ENCODE results near the gene ZFYVE27. TPM values are rescaled to one million over a fixed set of nuclear protein-coding genes. Genes with fewer than 3 reads are reported as not detected.
"Not testable (repeated sequence)": the region's sequence is repeated elsewhere in the genome, so short reads cannot be mapped to it uniquely, and the experiment has no call there.

Gene ZFYVE27, protein sequence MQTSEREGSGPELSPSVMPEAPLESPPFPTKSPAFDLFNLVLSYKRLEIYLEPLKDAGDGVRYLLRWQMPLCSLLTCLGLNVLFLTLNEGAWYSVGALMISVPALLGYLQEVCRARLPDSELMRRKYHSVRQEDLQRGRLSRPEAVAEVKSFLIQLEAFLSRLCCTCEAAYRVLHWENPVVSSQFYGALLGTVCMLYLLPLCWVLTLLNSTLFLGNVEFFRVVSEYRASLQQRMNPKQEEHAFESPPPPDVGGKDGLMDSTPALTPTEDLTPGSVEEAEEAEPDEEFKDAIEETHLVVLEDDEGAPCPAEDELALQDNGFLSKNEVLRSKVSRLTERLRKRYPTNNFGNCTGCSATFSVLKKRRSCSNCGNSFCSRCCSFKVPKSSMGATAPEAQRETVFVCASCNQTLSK
- 10 to 100 TPM; 20.2 to 22.6 TPM for total RNA-seq

DNA sequence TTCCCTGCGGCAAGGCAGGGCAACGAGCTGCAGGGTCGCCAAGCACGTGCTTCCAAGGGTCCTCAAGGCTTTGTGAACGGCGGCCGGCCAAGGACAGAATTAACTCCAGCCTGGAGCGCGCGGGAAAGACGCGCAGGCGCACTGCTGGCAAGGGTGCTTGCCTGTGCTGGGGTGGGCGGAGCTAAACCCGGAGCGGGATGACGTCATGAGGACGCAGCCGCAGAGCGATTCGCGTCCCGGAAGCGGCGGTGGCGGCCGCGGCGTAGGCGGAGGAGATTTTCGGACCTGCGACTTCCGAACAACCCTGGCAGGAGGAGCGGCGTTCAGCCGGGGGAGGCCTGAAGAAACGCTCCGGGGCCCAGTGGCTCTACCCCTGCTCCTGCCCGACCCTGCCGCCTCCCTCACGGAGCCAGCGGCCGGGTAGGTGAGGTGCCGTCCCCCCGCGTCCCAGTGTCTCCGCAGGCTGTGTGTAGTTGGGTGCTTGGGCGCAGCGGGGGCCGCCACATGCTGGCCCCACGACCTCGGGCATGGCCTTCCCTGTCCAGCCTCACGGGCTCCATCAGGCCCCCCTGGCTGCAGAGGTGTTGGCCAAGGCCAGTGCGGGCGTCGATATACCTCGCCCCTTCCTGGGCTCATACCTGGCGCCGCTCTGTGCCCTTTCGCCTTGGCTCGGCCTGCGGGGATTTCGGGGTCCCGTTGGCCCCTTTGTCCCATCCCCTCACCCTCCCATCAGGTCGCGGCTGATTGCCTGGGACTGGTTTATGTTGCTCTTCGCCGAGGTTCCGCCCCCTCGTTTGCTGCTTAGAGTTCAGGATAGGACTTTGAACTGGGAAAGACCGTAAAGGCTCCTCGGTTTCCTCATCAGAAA lies at the start of gene ZFYVE27:
Gene ZFYVE27 (plus strand): TSS at position 227 of the 868 bp plus-strand sequence. CDS start 1,350 bp downstream, outside the sequence.
- ATAC-seq = peak; percentile 90
- ChIA-PET POLR2A (interaction anchor here (1.2 to 1.5 kb wide), 2 partner anchors 23 to 50 kb away, joined by 6 to 8 read pairs; partner anchors contain the start of genes AVPI1 and MARVELD1), CTCF (interaction anchor here (0.7 to 17.4 kb wide), 12 partner anchors 8 to 325 kb away, joined by 3 to 384 read pairs (median 4); partner anchors contain the start of genes AVPI1 and MARVELD1)
- Mint-ChIP-seq H3K27ac (peak within 1 kb of the TSS; percentile 93), H3K27me3 (no peaks in the 10 kb centered on the region), H3K4me1 (peaks cover 45% of the 10 kb centered on the region), H3K36me3 (ENCODE audit: low read depth) (peaks cover 28% of the 10 kb centered on the region), H3K9me3 (ENCODE audit: low read depth) (no peaks in the 10 kb centered on the region), H3K4me3 (peak within 1 kb of the TSS; percentile 88)
- DNase-seq = peak; percentile 98
- intact Hi-C loops (cut with DNase I, micrococcal nuclease) = loop anchor here (1.0 to 5.0 kb wide), 11 partner anchors 23 to 905 kb away; partner anchors contain the start of genes AVPI1 (in 2 of the 2), FRAT2 (in 1 of the 2), LCOR (in 1 of the 2) and MMS19 (in 1 of the 2)

DNA sequence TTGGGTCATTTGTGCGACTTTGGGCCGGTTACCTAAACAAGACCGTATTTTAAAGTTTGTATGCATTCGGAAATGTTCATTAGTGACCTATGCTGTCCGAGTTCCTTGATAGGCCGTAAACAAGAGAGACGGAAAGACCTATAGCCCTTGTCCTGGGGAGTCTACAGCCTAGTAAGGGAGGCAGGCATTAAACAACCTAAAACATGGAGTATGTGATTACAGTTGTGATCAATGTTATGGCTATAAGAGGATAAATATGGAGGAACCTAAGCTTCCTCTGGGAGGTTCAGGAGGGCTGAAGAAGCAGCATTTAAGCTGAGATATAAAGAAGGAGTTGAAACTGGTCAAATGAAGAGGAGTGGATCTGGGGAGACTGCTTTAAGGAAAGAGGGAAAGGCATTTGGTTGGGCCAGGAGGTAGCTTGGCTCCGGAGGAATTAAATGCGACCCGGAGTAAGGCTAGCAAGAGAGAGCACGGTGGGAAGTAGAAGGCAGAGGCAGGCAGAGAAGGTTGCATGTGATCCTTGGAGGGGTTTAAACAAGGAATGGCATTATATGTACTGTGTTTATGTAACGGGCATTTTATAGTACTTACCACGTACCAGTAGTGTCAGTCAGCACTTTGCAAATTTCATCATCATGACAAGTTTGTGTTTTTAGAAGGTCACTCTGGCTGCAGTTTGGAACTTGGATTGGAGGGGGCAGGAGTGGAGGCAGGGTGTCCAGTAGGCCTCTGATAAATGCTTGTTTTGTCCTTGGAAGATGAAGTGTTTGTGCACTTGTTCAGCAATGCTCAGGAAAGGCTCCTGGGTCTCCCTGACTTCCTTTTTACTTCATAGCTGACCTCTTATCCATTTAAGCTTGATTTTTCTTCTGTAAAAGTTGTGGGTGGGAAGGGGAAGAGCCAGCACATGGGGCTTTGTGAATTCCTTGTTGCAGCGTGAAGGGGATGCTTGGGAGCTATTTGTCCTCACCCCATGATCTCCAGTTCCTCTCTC lies 48.8 kb upstream of the ZFYVE27 start:
- no peak for ATAC-seq
- no peak for DNase-seq
- H3K4me1 Mint-ChIP-seq = peaks cover 17% of the 10 kb centered on the region
- no peaks in the 10 kb centered on the region for H3K27me3 Mint-ChIP-seq
- H3K36me3 Mint-ChIP-seq (ENCODE audit: low read depth) = no peaks in the 10 kb centered on the region
- H3K27ac Mint-ChIP-seq = peak overlapping the region; percentile 11
- intact Hi-C loops (cut with DNase I, micrococcal nuclease) = loop anchor here (1.0 to 5.0 kb wide), 9 partner anchors 26 to 449 kb away; partner anchors contain the start of genes MMS19 (in 2 of the 2), PI4K2A (in 2 of the 2), UBTD1 (in 2 of the 2) and ZFYVE27 (in 2 of the 2)
- peak overlapping the region; percentile 76 for H3K4me3 Mint-ChIP-seq
- POLR2A ChIA-PET = interaction anchor here (1.3 to 1.4 kb wide), 2 partner anchors 14 to 49 kb away, joined by 7 to 8 read pairs; partner anchors contain the start of gene ZFYVE27
- no peaks in the 10 kb centered on the region for H3K9me3 Mint-ChIP-seq (ENCODE audit: low read depth)
- CTCF ChIA-PET = interaction anchor here (0.6 to 4.4 kb wide), 15 partner anchors 9 to 146 kb away, joined by 3 to 28 read pairs (median 7); partner anchors contain the start of gene ZFYVE27

DNA sequence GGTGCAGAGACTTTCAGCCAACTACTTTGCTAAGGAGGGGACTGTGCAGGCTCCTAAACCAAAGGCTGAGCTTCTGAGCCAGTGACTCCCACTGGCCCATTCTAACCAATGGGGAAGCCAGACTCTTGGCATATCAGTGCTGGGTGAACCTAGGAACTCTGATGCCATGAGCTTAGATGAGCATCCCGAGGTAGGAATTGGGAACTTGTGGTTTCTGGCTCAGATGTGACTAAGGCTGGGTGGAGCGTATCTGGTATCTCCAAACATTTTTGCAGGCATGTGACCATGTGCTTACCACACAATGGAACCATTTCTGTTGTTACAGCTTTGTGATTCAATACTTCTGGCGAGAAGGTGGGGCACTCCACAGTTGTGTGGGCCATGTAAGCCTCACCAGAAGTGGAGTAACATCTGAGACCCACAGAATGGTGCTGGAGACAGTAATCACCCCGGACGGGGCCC lies 47.3 kb upstream of the ZFYVE27 start:
- intact Hi-C loops (cut with DNase I, micrococcal nuclease) = loop anchor here in 1 of 2 experiments (5.0 kb wide), 1 partner anchor 448 kb away; no protein-coding TSS in a partner anchor
- no peaks in the 10 kb centered on the region for H3K27me3 Mint-ChIP-seq

DNA sequence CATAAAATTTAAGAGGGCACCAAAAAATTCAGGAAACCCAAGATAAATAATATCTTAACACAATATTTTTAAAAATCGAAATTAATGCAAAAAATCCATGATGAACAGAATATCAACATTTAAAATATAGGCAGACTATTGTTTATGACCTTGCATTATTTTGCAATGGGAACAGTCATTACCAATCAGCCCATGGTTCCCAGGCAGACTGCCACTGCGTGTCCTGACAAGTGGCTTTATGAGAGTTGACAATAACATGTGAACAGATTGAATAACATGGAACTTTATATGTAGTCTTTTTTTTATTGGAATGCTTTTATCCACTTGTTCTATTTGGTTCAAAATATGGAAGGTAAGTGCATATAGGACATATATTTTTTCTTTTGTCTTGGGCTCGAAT lies 46.8 kb upstream of the ZFYVE27 start:
- CTCF ChIA-PET = interaction anchor here (4.4 kb wide), 1 partner anchor 12 kb away, joined by 23 read pairs; no protein-coding TSS in a partner anchor
- ATAC-seq (no peak), DNase-seq (no peak)
- peaks cover 14% of the 10 kb centered on the region for H3K4me1 Mint-ChIP-seq
- no peak overlapping the region for H3K27ac Mint-ChIP-seq
- H3K36me3 Mint-ChIP-seq (ENCODE audit: low read depth) = no peaks in the 10 kb centered on the region
- H3K9me3 Mint-ChIP-seq (ENCODE audit: low read depth) = no peaks in the 10 kb centered on the region
- H3K4me3 Mint-ChIP-seq = no peak overlapping the region
- intact Hi-C loops (cut with DNase I, micrococcal nuclease) = no loop called here
- POLR2A ChIA-PET = no interaction called here
- H3K27me3 Mint-ChIP-seq = no peaks in the 10 kb centered on the region

More for the DNA sequence above, 47.3 kb upstream of the ZFYVE27 start:
- Mint-ChIP-seq H3K4me1 (peaks cover 17% of the 10 kb centered on the region), H3K36me3 (ENCODE audit: low read depth) (no peaks in the 10 kb centered on the region), H3K27ac (no peak overlapping the region), H3K9me3 (ENCODE audit: low read depth) (no peaks in the 10 kb centered on the region), H3K4me3 (no peak overlapping the region)
- no peak for ATAC-seq
- DNase-seq = no peak
- ChIA-PET CTCF (interaction anchor here (1.0 to 4.4 kb wide), 3 partner anchors 12 to 20 kb away, joined by 4 to 23 read pairs (median 9); no protein-coding TSS in a partner anchor), POLR2A (no interaction called here)

DNA sequence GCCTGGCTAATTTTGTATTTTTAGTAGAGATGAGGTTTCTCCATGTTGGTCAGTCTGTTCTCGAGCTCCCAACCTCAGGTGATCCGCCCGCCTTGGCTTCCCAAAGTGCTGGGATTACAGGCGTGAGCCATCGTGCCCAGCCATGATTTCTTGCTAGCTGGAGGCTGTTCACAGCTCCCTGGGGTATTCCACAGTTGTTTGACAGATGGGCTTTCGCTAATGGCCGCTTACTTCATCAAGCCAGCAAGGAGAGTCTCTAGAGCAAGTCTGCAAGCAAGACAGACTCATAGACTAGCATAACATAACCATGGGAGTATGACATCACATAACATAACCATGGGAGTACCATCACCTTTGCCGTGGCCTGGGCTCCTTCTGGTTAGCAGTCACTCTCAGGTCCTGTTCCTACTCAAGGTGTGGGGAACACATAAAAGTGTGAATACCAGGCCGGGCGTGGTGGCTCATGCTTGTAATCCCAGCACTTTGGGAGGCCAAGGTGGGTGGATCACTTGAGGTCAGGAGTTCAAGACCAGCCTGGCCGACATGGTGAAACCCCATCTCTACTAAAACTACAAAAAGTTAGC lies 38.8 kb upstream of the ZFYVE27 start:
- H3K27ac Mint-ChIP-seq; intact Hi-C loops (cut with DNase I, micrococcal nuclease); H3K4me1 Mint-ChIP-seq; ATAC-seq; H3K9me3 Mint-ChIP-seq (ENCODE audit: low read depth); DNase-seq; POLR2A ChIA-PET; H3K36me3 Mint-ChIP-seq (ENCODE audit: low read depth); H3K4me3 Mint-ChIP-seq; H3K27me3 Mint-ChIP-seq: not testable (repeated sequence)
- CTCF ChIA-PET = interaction anchor here (1.1 to 2.0 kb wide), 4 partner anchors 11 to 50 kb away, joined by 4 to 8 read pairs (median 6); partner anchors contain the start of gene AVPI1

DNA sequence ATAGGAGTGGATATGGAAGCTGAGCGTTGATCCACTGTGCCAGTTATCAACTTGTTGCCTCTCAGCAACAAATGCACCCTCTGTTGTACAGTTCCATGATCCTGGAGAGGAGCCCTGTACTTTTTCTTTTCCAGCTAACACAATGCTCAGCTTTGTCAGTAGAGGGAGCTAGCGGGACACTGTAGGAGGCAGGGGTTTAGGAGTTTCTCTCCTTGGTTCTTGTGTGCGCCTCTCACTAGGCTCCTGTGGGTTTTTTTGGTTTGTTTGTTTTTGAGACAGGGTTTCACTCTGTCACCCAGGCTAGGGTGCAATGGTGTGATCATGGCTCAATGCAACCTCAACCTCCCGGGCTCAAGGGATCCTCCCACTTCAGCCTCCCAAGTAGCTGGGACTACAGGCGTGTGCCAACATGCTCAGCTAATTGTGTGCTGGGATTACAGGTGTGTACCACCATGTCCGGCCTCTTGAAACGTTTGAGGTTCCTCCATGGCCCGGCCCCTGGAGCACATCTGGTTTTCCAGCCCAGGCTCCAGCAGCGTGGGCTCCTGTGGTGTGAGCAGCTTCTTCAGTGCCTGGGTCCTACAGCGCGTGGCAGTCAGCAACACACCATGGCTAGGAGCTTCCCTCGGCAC lies 35.4 kb upstream of the ZFYVE27 start:
- peak; percentile 67 for DNase-seq
- intact Hi-C loops (cut with DNase I, micrococcal nuclease) = loop anchor here (1.0 to 5.0 kb wide), 3 partner anchors 30 to 341 kb away; partner anchors contain the start of gene ZFYVE27 (in 1 of the 2)
- ChIA-PET CTCF (interaction anchor here (0.6 to 14.7 kb wide), 27 partner anchors 8 to 504 kb away, joined by 3 to 384 read pairs (median 5); partner anchors contain the start of genes AVPI1, MARVELD1 and ZFYVE27), POLR2A (interaction anchor here (1.7 kb wide), 1 partner anchor 14 kb away, joined by 7 read pairs; the partner anchor contains the start of gene AVPI1)
- no peaks in the 10 kb centered on the region for H3K36me3 Mint-ChIP-seq (ENCODE audit: low read depth)
- peak; percentile 99 for ATAC-seq
- H3K9me3 Mint-ChIP-seq (ENCODE audit: low read depth) = no peaks in the 10 kb centered on the region
- H3K27ac Mint-ChIP-seq = no peak overlapping the region
- H3K4me3 Mint-ChIP-seq = no peak overlapping the region
- no peaks in the 10 kb centered on the region for H3K4me1 Mint-ChIP-seq
- H3K27me3 Mint-ChIP-seq = peaks cover 6% of the 10 kb centered on the region

DNA sequence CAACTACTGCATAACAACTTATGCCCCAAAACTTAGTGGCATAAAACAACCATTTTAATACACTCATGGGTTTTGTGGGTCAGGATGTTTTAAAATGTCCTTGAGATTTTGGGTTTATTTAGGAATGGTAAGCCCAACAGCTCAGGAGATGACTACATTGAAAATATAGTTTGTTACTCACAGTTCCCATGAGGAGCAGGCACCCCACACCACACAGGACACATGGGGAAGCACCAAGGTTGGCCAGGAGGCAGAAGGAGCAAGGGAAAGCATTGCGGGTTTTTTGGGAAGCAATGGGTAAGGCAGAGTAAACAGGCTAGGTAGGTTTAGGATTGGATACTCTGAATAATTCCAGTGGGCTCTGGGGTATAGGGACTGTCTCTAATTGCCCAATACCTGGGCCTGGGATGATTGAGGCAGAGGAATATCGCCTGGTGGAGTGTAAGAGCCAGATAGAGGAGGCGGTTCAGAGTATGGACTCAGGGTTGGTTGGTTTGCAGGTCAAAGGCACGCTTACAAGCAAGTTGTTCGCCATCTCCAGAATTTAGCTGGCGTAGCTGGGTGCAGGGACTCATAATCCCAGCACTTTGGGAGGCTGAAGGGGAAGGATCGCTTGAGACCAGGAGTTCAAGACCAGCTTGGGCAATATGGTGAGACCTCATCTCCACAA lies 33.4 kb upstream of the ZFYVE27 start:
- Mint-ChIP-seq H3K27ac (no peak overlapping the region), H3K9me3 (ENCODE audit: low read depth) (no peaks in the 10 kb centered on the region)
- POLR2A ChIA-PET = no interaction called here

DNA sequence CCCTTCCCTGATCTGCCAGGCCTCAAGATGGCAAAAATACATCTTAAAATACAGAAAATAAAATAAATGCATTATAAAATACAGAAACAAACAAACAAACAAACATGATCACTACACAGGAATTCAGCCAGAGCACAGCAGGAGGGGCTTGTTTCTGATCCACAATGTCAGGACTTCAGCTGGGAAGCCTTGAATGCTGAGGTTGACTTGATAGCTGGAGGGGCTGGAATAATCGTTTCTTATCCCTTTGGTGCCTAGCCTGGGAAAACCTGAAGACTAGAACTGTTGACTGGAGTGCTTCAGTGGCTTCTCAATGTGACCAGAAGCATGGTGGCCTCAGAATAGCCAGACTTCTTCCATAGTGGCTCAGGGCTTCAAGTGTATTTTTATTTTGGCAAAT lies 32.6 kb upstream of the ZFYVE27 start:
- H3K27me3 Mint-ChIP-seq = peaks cover 13% of the 10 kb centered on the region
- no peaks in the 10 kb centered on the region for H3K9me3 Mint-ChIP-seq (ENCODE audit: low read depth)
- no peaks in the 10 kb centered on the region for H3K36me3 Mint-ChIP-seq (ENCODE audit: low read depth)
- intact Hi-C loops (cut with DNase I, micrococcal nuclease) = loop anchor here in 1 of 2 experiments (5.0 kb wide), 1 partner anchor 338 kb away; no protein-coding TSS in a partner anchor
- ChIA-PET POLR2A (no interaction called here), CTCF (interaction anchor here (1.0 to 14.7 kb wide), 7 partner anchors 8 to 40 kb away, joined by 4 to 384 read pairs (median 5); partner anchors contain the start of genes AVPI1 and ZFYVE27)
- no peak overlapping the region for H3K27ac Mint-ChIP-seq
- H3K4me1 Mint-ChIP-seq = no peaks in the 10 kb centered on the region
- DNase-seq = no peak
- ATAC-seq = no peak
- H3K4me3 Mint-ChIP-seq = no peak overlapping the region

More for the DNA sequence above, 33.4 kb upstream of the ZFYVE27 start:
- no peak for DNase-seq
- intact Hi-C loops (cut with DNase I, micrococcal nuclease) = loop anchor here in 1 of 2 experiments (5.0 kb wide), 1 partner anchor 339 kb away; no protein-coding TSS in a partner anchor
- ATAC-seq = no peak
- CTCF ChIA-PET = interaction anchor here (0.6 to 14.7 kb wide), 12 partner anchors 9 to 45 kb away, joined by 3 to 384 read pairs (median 4); partner anchors contain the start of genes AVPI1 and ZFYVE27
- H3K4me1 Mint-ChIP-seq = no peaks in the 10 kb centered on the region
- H3K4me3 Mint-ChIP-seq = no peak overlapping the region
- H3K27me3 Mint-ChIP-seq = peaks cover 9% of the 10 kb centered on the region
- H3K36me3 Mint-ChIP-seq (ENCODE audit: low read depth) = no peaks in the 10 kb centered on the region
